K562 (cell line): Measurements from ENCODE around the gene UQCR11. TPM values are rescaled to one million over a fixed set of nuclear protein-coding genes. Genes with fewer than 3 reads are reported as not detected.
A peak's percentile ranks its signal among the peaks of the same experiment; 100 is the strongest.

Source experiments
- ATAC-seq: fragments of 200-7000 bp; cut with Tn5 transposase; 3 replicates; pipeline ENCODE4 v1.9.1; 2020; ENCODE audit warnings: moderate library complexity
- BruUV-seq: library from RNA; stranded (reverse); fragments of 400-500 nt; replicated peaks from 2 replicates; lab custom pipeline; 2021; lab: Mats Ljungman, UMichigan
- CTCF ChIA-PET: fragments of 300-600 bp; formaldehyde crosslinking; extraction: SDS; loops from one replicate; lab custom pipeline; 2021; ENCODE audit warnings: low intra/inter-chr PET ratio; lab: Yijun Ruan, JAX
- POLR2A ChIA-PET: fragments of 300-600, 350-650 bp; sonication (Branson Sonifier 250); formaldehyde crosslinking; extraction: SDS; loops from one replicate; lab custom pipeline; 2021; ENCODE audit warnings: antibody characterized with exemption, inconsistent platforms; lab: Yijun Ruan, JAX
- DNase-seq, 4 experiments: peaks; one replicate each; pipeline versions ENCODE4 v3.0.0 to v3.0.0-alpha.2; 2011 to 2018; ENCODE audit warnings: low spot score in 3 of 4, mixed read lengths in 3 of 4; ENCODE audit errors: extremely low read depth in 1 of 4
- FAIRE-seq: peaks from 2 replicates; lab custom pipeline; 2011; peaks lifted over from hg19 to GRCh38; lab: Jason Lieb, UNC
- H2AFZ ChIP-seq: 2 replicates; pipeline ENCODE4 v1.6.0; 2011; ENCODE audit warnings: low read depth, low read length, control low read depth, inconsistent platforms
- H3K27ac ChIP-seq: fragments of 200-600 bp; 3 replicates; pipeline ENCODE4 v1.8.0; 2011; ENCODE audit warnings: low read depth, mild to moderate bottlenecking, control low read depth, inconsistent platforms, low read length, moderate library complexity, mixed read lengths; ENCODE audit errors: extremely low read depth
- H3K27me3 ChIP-seq, 2 experiments: fragments of 300-600 bp in 1 of 2; 2 replicates in 1 of 2; 3 replicates in 1 of 2; pipeline versions ENCODE4 v1.6.0 to v1.8.0; 2011; ENCODE audit warnings: inconsistent platforms in 2 of 2, low read length in 2 of 2, mild to moderate bottlenecking in 1 of 2, mixed read lengths in 1 of 2, moderate library complexity in 1 of 2; ENCODE audit not compliant: control insufficient read depth in 2 of 2, insufficient read depth in 2 of 2
- H3K36me3 ChIP-seq: fragments of 300-600 bp; 3 replicates; pipeline ENCODE4 v1.8.0; 2011; ENCODE audit warnings: mild to moderate bottlenecking, low read length, inconsistent platforms; ENCODE audit not compliant: control insufficient read depth, insufficient read depth
- H3K4me1 ChIP-seq, 2 experiments: fragments of 200-600 bp in 1 of 2; replicated peaks in 1 of 2; 2 replicates in 1 of 2; 3 replicates in 1 of 2; pipeline versions ENCODE4 v1.5.1 to v1.8.0; 2011; ENCODE audit warnings: inconsistent platforms in 2 of 2, low read length in 2 of 2, mild to moderate bottlenecking in 1 of 2, mixed read lengths in 1 of 2, moderate library complexity in 1 of 2; ENCODE audit not compliant: control insufficient read depth in 2 of 2, insufficient read depth in 2 of 2
- H3K4me2 ChIP-seq: 2 replicates; pipeline ENCODE4 v1.6.1; 2011; ENCODE audit warnings: low read length, control low read depth, inconsistent platforms, mixed read lengths; ENCODE audit not compliant: insufficient read depth
- H3K4me3 ChIP-seq: fragments of 200-600 bp; sonication (generic), shearing (Covaris generic); 2 replicates; pipeline ENCODE4 v1.5.1; 2016; ENCODE audit warnings: control low read depth, inconsistent platforms
- H3K79me2 ChIP-seq: fragments of 200-600 bp; 3 replicates; pipeline ENCODE4 v1.8.0; 2011; ENCODE audit warnings: low read length, inconsistent platforms; ENCODE audit not compliant: control insufficient read depth, insufficient read depth
- H3K9ac ChIP-seq, 2 experiments: 2 replicates each; pipeline versions ENCODE4 v1.6.0 to v1.6.1; 2011; ENCODE audit warnings: low read depth in 2 of 2, low read length in 2 of 2, control low read depth in 1 of 2, inconsistent platforms in 1 of 2, mild to moderate bottlenecking in 1 of 2, mixed read lengths in 1 of 2; ENCODE audit not compliant: insufficient read depth in 1 of 2
- H3K9me1 ChIP-seq: one replicate; pipeline ENCODE4 v1.6.0; 2011; ENCODE audit warnings: inconsistent platforms, mild to moderate bottlenecking, low read length, moderate library complexity; ENCODE audit not compliant: control insufficient read depth, insufficient read depth
- H3K9me3 ChIP-seq: replicated peaks from 2 replicates; pipeline ENCODE4 v1.5.1; 2011; ENCODE audit warnings: low read depth, low read length, inconsistent platforms; ENCODE audit not compliant: control insufficient read depth, insufficient read depth
- H4K20me1 ChIP-seq: replicated peaks from 2 replicates; pipeline ENCODE4 v1.6.1; 2011; ENCODE audit warnings: low read length, inconsistent platforms, mixed read lengths; ENCODE audit not compliant: control insufficient read depth, insufficient read depth
- FOXM1 ChIP-seq, 2 experiments: fragments of 450-650 bp in 1 of 2; sonication (generic) in 1 of 2; formaldehyde crosslinking in 1 of 2; IDR thresholded peaks; 2 replicates each; pipeline versions ENCODE4 v1.6.1 to v1.9.0; 2017 to 2022; ENCODE audit warnings: low read depth in 2 of 2, mild to moderate bottlenecking in 2 of 2, missing genetic modification reagents in 1 of 2, moderate library complexity in 1 of 2
- FUS ChIP-seq: fragments of 200-400 bp; formaldehyde crosslinking; optimal IDR thresholded peaks from 2 replicates; pipeline ENCODE3; 2017; ENCODE audit warnings: low read depth, low read length
- HMG20A ChIP-seq: fragments of 450-650 bp; formaldehyde crosslinking; conservative IDR thresholded peaks from 2 replicates; pipeline ENCODE4 v1.4.0; 2020; ENCODE audit warnings: mild to moderate bottlenecking, mixed read lengths
- THAP7 ChIP-seq: fragments of 250-450 bp; sonication (Bioruptor Pico); IDR thresholded peaks from 2 replicates; pipeline ENCODE4 v1.5.0; 2021
- YY1 ChIP-seq, 3 experiments: IDR thresholded peaks; 2 replicates each; pipeline ENCODE4 v1.6.1; 2011; ENCODE audit warnings: low read length in 2 of 3, mild to moderate bottlenecking in 2 of 3, moderate library complexity in 2 of 3, borderline replicate concordance in 1 of 3, control low read depth in 1 of 3, low read depth in 1 of 3; ENCODE audit not compliant: insufficient read depth in 3 of 3, insufficient replicate concordance in 2 of 3, control insufficient read depth in 1 of 3, insufficient read length in 1 of 3; ENCODE audit errors: extremely low read depth in 1 of 3
- ZBTB8A ChIP-seq: fragments of 450-650 bp; IDR thresholded peaks from 2 replicates; pipeline ENCODE4 v1.6.1; 2018; ENCODE audit warnings: mild to moderate bottlenecking, moderate library complexity; ENCODE audit not compliant: partially characterized antibody
- ZNF24 ChIP-seq: fragments of 450-650 bp; IDR thresholded peaks from 2 replicates; pipeline ENCODE4 v1.6.1; 2016
- ZNF316 ChIP-seq: fragments of 450-650 bp; IDR thresholded peaks from 2 replicates; pipeline ENCODE4 v1.6.1; 2016
- ZNF77 ChIP-seq: fragments of 250-450 bp; sonication (Bioruptor Pico); IDR thresholded peaks from 2 replicates; pipeline ENCODE4 v1.5.0; 2020
- WGBS: fragments of 100-300 bp; shearing (Covaris generic); methylation state at CpG from one replicate; pipeline ENCODE4 v1.1.6; 2016; ENCODE audit warnings: low coverage, mixed read lengths; ENCODE audit not compliant: insufficient coverage; ENCODE audit errors: missing lambda C conversion rate; 5-methylcytosine and 5-hydroxymethylcytosine counted together
- in situ Hi-C: fragments of 300-500 bp; cut with MboI; formaldehyde crosslinking; loops from 4 replicates; pipeline ENCODE4 v1.15.0; 2018; ENCODE audit warnings: inconsistent platforms, mixed read lengths
- intact Hi-C: fragments of 100-400 bp; cut with micrococcal nuclease; formaldehyde crosslinking; loops from 2 replicates; pipeline ENCODE4 v1.14.2; 2022
- polyA plus RNA-seq, 8 experiments: library from polyadenylated mRNA; depleted of rRNA in 4 of 8; stranded (reverse) in 5 of 8; unstranded in 3 of 8; fragments of >200 nt; fragmentation: Nextera tagmentation in 2 of 8; fragmentation: Illumina TruSeq in 1 of 8; extraction: Ambion mirVana in 2 of 8; extraction: Trizol in 1 of 8; gene quantifications; 2 replicates each; pipeline versions ENCODE4 v1.2.1 to v1.2.3, GENCODE V29; 2011 to 2014; ENCODE audit warnings: inconsistent platforms in 1 of 8, missing spikeins in 1 of 8
- total RNA-seq, 7 experiments: library from RNA; depleted of rRNA in 6 of 7; stranded (reverse); fragments of >200 nt in 6 of 7; fragmentation: Illumina TruSeq in 2 of 7; extraction: Trizol in 2 of 7; gene quantifications; 2 replicates each; pipeline versions ENCODE4 v1.2.1 to v1.2.3, GENCODE V29; 2011 to 2021; ENCODE audit warnings: low replicate concordance in 1 of 7
- TF ChIP-seq, protein P1 (sequence below): fragments of 250-450 bp; sonication (Bioruptor Pico); IDR thresholded peaks from 2 replicates; pipeline ENCODE4 v1.4.0; 2020
- TF ChIP-seq, protein P2 (sequence below), 3 experiments: fragments of 200-800 bp in 1 of 3; sonication (Bioruptor generic) in 1 of 3; sonication (generic) in 1 of 3; formaldehyde crosslinking in 1 of 3; IDR thresholded peaks; 2 replicates each; pipeline versions ENCODE4 v1.6.1 to v1.8.0; 2016 to 2022; ENCODE audit warnings: mild to moderate bottlenecking in 2 of 3, missing compliant biosample characterization in 2 of 3, missing genetic modification characterization in 2 of 3, missing genetic modification reagents in 1 of 3
- TF ChIP-seq, protein P3 (sequence below): fragments of 450-650 bp; IDR thresholded peaks from 2 replicates; pipeline ENCODE4 v1.6.1; 2018; ENCODE audit not compliant: partially characterized antibody

Gene UQCR11
- total and polyA plus RNA-seq, 9 of the 15 experiments (the other 6 are each of a cell fraction or from before 2014, with no cell fraction given) = 57.6 to 394 (median 259) TPM

DNA sequence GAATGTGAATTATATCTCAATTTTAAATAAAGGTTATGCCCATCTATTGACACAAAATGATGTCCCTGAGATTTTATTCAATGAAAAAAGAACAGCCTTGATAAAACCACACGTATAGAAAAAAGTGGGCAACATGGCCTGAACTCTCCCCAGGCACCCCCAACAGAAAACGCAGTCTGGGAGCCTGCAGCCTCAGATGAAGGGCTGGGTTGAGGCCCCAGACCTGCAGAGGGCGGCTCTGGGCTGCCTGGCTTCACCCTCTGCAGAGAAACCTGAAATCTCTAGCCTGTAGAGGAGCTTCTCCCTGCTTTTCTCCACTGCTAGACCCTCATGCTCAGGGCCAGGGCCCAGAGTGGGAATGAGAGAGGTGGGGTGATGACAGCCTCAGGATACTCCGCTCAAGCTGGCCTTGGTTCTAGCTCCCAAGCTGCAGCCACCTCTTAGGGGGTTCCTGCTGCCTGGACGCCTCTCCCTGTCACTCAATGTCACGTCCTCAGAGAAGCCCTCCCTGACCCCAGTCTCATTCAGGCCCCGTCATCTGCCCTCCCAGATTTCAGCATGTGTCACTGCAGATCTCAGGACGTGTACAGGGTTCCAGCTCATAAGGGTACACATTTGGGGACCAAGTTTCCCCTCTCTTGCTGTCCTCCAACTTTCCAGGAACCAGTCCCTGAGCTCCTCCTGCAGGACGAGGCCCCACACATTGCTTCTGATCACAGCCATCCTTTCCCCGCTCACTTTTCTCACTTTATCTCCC lies 14.4 kb downstream of the UQCR11 start:
- ATAC-seq = peak; percentile 80
- intact Hi-C loops = no loop called here
- no peak for TF ChIP-seq FOXM1 (IDR thresholded peaks at IDR 0.05; ENCODE audit: low read depth)
- TF ChIP-seq FOXM1 (CRISPR knock-in tag; IDR thresholded peaks at IDR 0.05; ENCODE audit: low read depth) = 0 out of 2 replicates have a peak, but pooled peaks have one; percentile 60
- no peak for TF ChIP-seq ZBTB8A
- TF ChIP-seq FUS = no peak
- no peak for TF ChIP-seq ZNF77 (CRISPR knock-in tag)
- no peak for TF ChIP-seq ZNF24
- TF ChIP-seq, protein P1, sequence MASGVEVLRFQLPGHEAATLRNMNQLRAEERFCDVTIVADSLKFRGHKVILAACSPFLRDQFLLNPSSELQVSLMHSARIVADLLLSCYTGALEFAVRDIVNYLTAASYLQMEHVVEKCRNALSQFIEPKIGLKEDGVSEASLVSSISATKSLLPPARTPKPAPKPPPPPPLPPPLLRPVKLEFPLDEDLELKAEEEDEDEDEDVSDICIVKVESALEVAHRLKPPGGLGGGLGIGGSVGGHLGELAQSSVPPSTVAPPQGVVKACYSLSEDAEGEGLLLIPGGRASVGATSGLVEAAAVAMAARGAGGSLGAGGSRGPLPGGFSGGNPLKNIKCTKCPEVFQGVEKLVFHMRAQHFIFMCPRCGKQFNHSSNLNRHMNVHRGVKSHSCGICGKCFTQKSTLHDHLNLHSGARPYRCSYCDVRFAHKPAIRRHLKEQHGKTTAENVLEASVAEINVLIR (CRISPR knock-in tag) = no peak
- TF ChIP-seq ZNF316 = no peak
- TF ChIP-seq YY1 (IDR thresholded peaks at IDR 0.05; ENCODE audit: borderline replicate concordance in 1 of 3, control insufficient read depth in 1 of 3, extremely low read depth in 1 of 3, insufficient read depth in 3 of 3, insufficient read length in 1 of 3, insufficient replicate concordance in 2 of 3, low read depth in 1 of 3, low read length in 2 of 3) = peak in 1 of 3 experiments; percentile 23
- TF ChIP-seq, protein P2, sequence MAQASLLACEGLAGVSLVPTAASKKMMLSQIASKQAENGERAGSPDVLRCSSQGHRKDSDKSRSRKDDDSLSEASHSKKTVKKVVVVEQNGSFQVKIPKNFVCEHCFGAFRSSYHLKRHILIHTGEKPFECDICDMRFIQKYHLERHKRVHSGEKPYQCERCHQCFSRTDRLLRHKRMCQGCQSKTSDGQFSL (CRISPR knock-in tag; IDR thresholded peaks at IDR 0.05) = no peak
- TF ChIP-seq, protein P2 (tag; IDR thresholded peaks at IDR 0.05) = peak in 1 of 2 experiments; percentile 40; a peak in 1 of 4 replicates
- no peak for TF ChIP-seq HMG20A
- TF ChIP-seq, protein P3, sequence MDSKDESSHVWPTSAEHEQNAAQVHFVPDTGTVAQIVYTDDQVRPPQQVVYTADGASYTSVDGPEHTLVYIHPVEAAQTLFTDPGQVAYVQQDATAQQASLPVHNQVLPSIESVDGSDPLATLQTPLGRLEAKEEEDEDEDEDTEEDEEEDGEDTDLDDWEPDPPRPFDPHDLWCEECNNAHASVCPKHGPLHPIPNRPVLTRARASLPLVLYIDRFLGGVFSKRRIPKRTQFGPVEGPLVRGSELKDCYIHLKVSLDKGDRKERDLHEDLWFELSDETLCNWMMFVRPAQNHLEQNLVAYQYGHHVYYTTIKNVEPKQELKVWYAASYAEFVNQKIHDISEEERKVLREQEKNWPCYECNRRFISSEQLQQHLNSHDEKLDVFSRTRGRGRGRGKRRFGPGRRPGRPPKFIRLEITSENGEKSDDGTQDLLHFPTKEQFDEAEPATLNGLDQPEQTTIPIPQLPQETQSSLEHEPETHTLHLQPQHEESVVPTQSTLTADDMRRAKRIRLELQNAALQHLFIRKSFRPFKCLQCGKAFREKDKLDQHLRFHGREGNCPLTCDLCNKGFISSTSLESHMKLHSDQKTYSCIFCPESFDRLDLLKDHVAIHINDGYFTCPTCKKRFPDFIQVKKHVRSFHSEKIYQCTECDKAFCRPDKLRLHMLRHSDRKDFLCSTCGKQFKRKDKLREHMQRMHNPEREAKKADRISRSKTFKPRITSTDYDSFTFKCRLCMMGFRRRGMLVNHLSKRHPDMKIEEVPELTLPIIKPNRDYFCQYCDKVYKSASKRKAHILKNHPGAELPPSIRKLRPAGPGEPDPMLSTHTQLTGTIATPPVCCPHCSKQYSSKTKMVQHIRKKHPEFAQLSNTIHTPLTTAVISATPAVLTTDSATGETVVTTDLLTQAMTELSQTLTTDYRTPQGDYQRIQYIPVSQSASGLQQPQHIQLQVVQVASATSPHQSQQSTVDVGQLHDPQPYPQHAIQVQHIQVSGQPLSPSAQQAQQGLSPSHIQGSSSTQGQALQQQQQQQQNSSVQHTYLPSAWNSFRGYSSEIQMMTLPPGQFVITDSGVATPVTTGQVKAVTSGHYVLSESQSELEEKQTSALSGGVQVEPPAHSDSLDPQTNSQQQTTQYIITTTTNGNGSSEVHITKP = peak; percentile 77
- TF ChIP-seq THAP7 (CRISPR knock-in tag) = 0 out of 2 replicates have a peak, but pooled peaks have one; percentile 48

More for the DNA sequence above, 14.4 kb downstream of the UQCR11 start:
- FAIRE-seq = peak; percentile 80
- in situ Hi-C loops = no loop called here
- CTCF ChIA-PET = no interaction called here
- no TSS peak for BruUV-seq
- Histone ChIP-seq H3K27me3 (no peaks in the 10 kb centered on the region), H3K4me3 (peak overlapping the region; percentile 92), H3K9me3 (no peaks in the 10 kb centered on the region), H3K9me1 (no peaks in the 10 kb centered on the region), H3K9ac (peak overlapping the region; percentile 100), H3K79me2 (peaks cover 61% of the 10 kb centered on the region), H3K4me2 (peak overlapping the region; percentile 98), H2AFZ (no peak overlapping the region), H3K36me3 (peaks cover 46% of the 10 kb centered on the region; the same call in 2 of the 3 replicates), H3K4me1 (peaks cover 15 to 40% of the 10 kb centered on the region in 2 experiments), H3K27ac (peak overlapping the region; percentile 95), H4K20me1 (0 out of 2 replicates have a peak, but pooled peaks cover 8% of the 10 kb centered on the region)
- POLR2A ChIA-PET = interaction anchor here (0.6 to 6.6 kb wide), 9 partner anchors 10 to 1016 kb away, joined by 3 to 40 read pairs (median 3); partner anchors contain the start of gene CIRBP
- peak in 3 of 4 experiments; percentile 15 to 69 (median 62) for DNase-seq
- 4% methylated on average over 10 of the region's 10 CpGs for WGBS
